NCI-H146 (cell line): ENCODE measurements around the gene C15orf39.

ENCODE experiments used
- DNase-seq: peaks from one replicate; lab custom pipeline; 2025; lab: John Stamatoyannopoulos, UW

C15orf39 gene

DNA sequence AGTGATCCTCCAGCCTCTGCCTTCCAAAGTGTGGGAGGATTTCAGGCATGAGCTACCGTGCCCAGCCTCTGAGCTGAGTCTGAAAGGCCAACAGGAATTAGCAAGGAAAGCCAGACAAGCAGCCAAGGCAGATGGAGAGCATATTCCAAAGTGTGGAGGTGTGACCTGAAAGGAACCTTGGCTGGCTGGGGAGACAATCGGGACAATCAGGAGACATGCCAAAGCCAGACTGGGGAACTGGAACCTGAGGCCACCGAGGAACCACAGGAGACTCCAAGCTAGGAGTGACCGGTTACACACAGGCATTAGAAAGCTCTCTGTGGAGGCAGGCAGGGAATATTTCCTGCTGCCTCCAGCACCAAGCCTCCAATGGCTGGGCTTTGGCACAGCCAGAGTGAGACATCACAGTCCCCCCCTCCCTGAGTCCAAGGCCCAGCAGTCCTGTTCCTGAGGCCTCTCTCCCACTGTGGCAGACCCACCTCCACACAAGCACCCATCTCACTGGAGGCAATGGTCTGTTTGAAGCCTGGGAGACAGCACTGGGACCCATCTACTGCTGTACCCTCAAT is 4.5 kb upstream of the C15orf39 start:
- DNase-seq, result no peak

DNA sequence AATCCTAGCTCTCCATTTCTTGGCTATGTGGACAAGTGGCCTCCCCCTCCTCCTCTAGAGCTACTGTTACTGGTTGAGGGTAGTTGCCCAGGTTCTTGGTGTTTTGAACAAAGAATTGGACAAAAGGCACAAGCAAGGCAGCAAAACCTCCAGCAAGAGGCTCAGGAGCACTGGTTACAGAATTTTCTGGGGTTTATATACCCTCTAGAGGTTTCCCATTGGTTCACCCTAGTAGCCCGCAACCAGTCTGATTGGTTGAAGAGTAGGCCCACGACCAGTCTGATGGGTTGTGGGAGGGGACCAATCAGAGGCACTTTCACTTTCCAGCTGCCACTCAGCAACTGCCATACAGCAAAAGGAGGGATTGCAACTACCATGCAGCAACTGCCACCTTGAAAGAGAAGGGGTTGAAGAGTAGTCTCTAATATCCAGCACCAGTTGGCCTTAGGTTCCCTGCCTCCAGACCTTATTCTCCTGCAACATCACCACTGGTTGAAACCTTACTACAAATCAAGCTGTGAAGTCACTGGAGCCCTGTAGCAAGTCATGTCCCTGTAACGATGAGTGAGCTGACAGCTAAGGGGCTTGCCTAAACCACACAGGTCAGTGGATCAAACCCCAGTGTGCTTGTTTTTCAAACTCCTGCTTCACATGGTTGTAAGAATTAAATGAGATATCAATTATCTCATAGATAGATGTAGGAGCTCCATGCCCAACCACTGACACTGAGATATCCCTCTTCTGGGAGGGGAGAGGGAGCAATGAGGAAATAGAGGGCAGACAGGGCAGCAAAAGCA is 2.9 kb upstream of the C15orf39 start:
- no peak for DNase-seq

DNA sequence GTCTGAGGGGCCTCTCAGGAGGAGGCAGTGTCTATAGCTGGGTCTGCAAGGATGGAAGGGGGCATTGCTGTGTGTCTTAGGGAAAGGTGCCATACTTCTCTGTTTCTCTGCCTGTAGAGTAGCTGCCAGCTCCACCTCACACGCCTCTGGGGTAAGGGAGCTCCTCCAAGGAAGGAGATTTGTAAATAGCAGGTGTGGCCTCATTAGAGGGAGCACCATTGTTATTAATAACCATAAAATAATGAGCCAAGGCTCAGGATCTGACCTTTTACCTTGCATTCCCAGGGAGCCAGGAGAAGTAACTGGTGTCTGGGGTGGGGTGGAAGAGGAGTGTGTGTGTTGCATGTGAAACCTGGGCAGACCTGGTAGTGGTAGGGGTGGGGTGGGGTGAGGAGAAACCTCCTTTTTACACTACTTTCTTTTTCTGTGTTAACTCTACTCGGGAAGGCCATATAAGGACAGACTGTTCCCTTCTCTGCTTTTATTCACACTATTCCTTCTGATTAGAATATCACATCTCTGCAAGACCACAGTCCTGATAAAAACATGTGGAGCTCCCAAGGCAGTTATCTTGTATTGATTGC is 2.2 kb upstream of the C15orf39 start:
- DNase-seq, result no peak

DNA sequence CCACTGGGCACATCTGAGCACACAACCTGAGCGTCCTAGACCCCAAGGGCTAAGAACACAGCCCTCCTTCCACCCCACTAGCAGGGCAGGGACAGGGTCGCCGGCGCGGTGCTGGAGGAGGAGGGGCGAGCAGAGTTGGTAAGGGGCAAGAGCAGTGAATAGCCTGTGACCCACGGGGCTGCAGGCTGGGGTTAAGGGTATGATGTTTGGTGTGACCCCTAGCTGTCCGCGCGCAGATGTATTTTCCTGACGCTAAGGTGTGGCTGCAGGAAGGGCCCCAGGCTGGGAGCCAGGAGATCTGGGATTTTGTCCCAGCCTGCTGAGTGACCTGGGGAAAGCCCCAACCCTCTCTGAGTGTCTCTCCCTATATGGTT is 1.3 kb upstream of the C15orf39 start:
- no peak for DNase-seq

GRCh38 chr15:75200765-75201615 is 692 bp upstream of the C15orf39 start:
- peak; percentile 68 for DNase-seq

DNA sequence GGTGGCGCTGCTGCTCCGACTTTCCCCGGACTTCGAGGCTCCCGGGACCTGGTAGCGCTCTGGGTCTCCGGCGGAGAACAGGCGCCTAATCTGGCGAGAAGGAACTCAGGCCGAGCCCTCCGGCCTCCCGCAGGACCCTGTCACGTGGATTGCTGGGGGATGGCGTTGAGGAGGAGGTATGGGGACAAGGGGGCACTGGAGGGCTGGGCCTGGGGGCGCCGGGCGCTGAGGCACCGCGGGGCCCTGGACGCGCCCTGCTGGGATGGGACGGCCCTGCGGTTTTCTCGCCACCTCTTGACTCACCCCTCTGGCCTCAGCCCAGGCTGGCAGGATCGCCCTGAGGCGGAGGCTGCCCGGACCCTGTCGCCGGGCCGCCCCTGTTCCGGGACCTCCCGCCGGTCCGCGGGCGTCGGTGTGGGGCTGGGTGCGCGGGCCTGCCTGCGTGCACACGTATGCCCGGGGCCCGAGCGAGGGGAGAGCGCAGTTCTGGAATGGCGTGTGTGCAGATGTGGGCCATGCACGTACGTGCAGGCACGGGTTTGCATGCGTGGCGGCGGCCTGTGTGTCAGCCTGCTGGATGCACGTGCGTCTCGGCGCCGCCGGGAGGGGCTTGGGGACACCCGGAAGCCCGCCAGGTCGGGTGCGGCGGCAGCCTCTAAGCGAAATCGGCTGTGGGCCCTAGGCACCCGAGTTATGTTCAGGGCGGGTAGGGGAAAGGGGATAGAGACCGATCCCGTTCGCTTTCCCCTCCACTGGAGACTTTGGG is 752 bp downstream of the C15orf39 start:
- DNase-seq, result peak; percentile 59

DNA sequence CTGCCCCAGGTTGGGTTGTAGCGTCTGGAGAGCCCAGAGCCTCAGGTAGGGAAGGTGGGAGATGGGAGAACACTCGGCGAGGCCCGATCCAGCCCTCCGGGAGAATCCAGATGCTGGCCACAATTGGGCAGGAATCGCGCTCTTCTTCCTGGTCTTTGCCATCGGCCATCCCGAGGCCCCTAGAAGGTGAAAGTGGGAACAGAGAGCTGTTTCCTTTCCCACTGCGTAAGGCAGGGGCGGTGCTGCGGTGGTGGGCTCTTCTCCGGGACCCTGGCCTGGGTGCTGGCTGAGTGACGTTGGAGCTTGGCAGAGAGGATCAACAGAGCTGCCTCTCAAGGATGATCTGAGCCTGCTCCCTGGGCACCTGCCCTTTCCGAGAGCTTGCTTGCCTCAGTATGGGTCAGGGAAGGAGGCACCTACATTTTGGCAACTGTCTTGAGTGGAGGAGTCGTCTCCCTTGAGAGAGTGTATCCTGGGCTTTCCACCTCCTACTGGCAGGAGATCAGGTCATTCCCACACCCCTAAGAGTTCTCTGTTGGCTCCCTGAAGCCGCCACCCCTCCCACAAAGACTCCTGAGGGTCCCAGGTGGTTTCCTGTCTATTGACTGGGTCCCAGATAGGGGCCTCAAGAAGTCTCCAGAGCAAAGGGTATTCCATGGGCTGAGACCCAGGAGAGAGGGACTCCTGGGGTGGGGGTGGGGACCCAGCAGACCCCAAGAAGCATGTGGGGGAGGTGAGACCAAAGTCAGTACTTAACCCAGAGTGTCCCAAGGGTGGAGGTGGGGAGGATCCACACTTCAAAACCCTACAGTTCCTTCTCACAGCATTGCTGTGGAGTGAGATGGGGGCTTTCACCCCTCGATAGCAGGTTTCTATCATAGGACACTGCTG is 1.6 kb downstream of the C15orf39 start:
- no peak for DNase-seq

DNA sequence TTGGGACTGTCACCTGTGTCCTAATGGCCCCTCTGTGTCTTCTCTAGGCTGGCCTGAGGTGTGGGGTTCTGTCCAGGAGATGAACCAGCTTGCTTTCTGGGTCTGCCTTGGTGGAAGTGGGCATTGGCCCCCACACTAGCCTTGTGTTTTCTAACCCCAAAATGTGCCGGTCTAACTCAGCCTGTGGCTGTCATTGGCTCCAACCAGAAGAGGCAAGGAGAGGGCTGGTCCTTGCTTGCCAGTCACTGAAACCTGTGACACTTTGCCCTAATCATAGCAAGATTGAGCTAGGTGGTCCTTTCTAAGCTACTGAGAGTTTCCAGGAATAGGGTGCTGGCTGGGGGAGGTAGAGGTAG is 2.2 kb downstream of the C15orf39 start:
- no peak for DNase-seq

- peak; percentile 85 for DNase-seq
Measured at GRCh38 chr15:75204340-75205063, 2.8 kb downstream of the C15orf39 start.

DNA sequence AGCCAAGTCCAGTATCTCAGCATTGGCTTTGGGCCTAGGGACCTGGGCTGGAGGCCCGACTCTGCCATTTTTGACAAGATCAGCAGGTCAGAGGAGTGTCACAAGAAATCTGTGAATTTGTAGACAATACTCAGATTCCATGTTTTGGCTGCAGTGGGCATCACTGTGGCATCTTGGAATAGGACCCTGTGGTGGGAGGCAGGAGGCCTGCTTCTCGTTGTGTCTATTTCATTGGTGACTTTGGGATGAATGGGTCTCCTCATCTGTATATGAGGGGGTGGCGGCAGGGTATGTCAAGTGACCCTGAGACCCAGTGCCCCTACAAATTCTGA is 3.3 kb downstream of the C15orf39 start:
- DNase-seq, result no peak

GRCh38 chr15:75206006-75206405 is 4.3 kb downstream of the C15orf39 start:
- no peak for DNase-seq

GRCh38 chr15:75206803-75207617 is 5.3 kb downstream of the C15orf39 start:
- DNase-seq, result no peak

- DNase-seq, result no peak
Measured at GRCh38 chr15:75207618-75208500, 6.2 kb downstream of the C15orf39 start.

- no peak for DNase-seq
Measured at GRCh38 chr15:75208501-75209288, 7.0 kb downstream of the C15orf39 start.

GRCh38 chr15:75209289-75209676 is 7.6 kb downstream of the C15orf39 start:
- DNase-seq, result no peak

GRCh38 chr15:75210811-75211230 is 9.1 kb downstream of the C15orf39 start:
- no peak for DNase-seq

GRCh38 chr15:75211436-75212199 is 9.9 kb downstream of the C15orf39 start:
- DNase-seq, result no peak
